Measurements from ENCODE around the gene AIFM3.

Gene AIFM3

GRCh38 chr22:20963201-20964052 lies 3.6 kb upstream of the AIFM3 start:
- no peak for DNase-seq (ENCODE audit: low read depth)
- no peak overlapping the region for H3K4me3 ChIP-seq (ENCODE audit: low read length)
- no peak for TF ChIP-seq CTCF (IDR thresholded peaks at IDR 0.05; ENCODE audit: insufficient read depth, low read depth, low read length, missing control alignments)

DNA sequence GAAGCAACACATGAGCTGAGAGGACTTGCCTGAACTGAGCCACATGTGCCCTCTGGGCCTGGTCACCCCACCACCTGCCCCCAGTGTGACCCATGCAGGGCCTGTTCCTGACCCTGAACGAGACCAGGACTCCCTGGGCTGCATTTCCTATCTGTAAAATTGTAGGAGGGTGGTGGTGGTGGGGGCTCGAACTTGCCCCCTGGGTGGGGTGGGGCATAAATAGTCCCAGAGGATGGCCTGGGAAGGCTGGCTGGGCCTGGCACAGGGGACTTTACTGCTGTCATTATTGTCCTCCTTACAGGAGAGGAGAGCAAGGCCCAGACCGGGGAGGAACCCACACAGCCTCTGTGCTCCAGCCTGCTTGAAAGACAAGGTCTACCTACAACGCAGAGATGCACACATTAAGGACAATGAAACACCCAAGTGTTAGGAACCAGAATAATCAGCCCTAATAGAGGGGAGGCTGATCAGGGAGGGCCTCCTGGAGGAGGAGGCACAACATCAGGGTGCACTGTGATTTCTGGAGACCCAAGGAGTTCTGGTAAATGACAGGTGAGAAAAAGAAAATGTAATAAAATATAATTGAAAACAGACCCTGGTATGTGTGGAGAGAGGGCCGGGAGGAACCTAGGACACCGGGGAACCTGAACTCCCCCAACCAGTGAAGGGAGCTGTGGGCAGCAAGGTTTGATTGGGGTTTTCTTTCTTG lies 2.8 kb upstream of the AIFM3 start:
- peak overlapping the region; percentile 29 for H3K4me3 ChIP-seq (ENCODE audit: low read length)
- DNase-seq (ENCODE audit: low read depth) = no peak
- no peak for TF ChIP-seq CTCF (IDR thresholded peaks at IDR 0.05; ENCODE audit: insufficient read depth, low read depth, low read length, missing control alignments)

DNA sequence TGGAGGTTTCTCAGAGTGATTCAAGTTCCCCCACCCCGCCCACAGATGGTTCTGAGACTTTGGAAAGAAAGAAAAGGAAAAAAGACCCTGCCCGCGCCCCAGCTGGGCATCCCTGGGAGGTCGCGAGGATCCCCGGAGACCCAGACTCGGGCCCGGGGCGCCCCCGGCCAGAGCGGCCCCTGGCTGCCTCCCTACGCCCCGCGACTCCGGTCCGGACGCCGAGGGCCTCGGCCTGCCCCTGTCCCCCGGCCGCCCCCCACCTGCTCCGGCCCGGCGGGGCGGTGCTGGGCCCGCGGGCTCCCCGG lies 2.3 kb upstream of the AIFM3 start:
- no peak for DNase-seq (ENCODE audit: low read depth)
- no peak for TF ChIP-seq CTCF (IDR thresholded peaks at IDR 0.05; ENCODE audit: insufficient read depth, low read depth, low read length, missing control alignments)
- peak overlapping the region; percentile 29 for H3K4me3 ChIP-seq (ENCODE audit: low read length)

GRCh38 chr22:20965104-20965887 lies 1.8 kb upstream of the AIFM3 start:
- no peak for TF ChIP-seq CTCF (IDR thresholded peaks at IDR 0.05; ENCODE audit: insufficient read depth, low read depth, low read length, missing control alignments)
- DNase-seq (ENCODE audit: low read depth) = no peak

DNA sequence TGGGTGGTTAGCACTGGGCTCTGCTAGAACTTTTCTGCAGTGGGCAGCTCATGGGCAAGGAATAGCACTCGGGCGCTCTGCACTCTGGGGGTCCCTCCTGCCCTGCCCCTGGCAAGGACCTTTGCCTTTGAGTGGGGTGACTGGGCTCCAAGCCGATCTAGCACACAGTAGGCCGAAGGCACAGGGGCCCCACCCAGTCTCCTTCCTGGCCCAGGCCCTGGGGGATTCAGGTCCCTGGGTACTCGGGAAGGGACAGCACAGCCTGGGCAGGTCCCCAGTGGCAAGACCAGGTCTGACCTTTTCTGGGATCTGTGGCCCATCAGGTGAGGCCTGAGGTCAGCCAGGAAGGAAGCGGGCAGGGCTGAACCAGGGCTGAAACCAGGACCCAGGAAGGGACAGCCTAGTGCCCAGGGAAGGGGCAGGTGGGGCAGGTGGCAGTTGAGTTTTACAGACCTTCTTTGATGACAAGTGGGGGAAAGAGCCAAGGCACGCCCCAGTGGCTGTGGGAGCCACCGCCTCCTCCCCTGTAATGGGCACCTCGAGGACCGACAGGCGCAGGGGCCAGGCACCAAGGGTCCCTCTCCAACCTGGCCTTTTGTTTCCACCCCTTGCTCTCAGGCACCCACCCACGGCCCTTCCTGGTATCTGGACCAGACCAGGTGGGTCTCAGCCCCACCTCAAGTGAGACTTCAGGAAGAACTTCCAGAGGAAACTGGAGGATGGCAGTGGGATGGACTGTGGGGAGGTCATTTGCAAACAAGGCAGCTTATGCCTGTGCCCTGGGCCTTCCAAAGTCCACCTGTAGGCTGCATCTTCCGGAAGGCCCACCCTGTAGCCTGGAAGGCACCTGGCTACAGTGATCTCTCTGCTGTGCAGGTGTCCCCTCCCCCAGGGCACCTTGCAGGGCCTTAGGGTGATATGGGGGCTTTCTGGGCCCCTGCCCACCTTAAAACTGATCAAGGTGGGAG lies 883 bp upstream of the AIFM3 start:
- DNase-seq (ENCODE audit: low read depth) = no peak
- H3K4me3 ChIP-seq (ENCODE audit: low read length) = no peak overlapping the region
- TF ChIP-seq CTCF (IDR thresholded peaks at IDR 0.05; ENCODE audit: insufficient read depth, low read depth, low read length, missing control alignments) = no peak

More at GRCh38 chr22:20965104-20965887, 1.8 kb upstream of the AIFM3 start:
- no peak overlapping the region for H3K4me3 ChIP-seq (ENCODE audit: low read length)

DNA sequence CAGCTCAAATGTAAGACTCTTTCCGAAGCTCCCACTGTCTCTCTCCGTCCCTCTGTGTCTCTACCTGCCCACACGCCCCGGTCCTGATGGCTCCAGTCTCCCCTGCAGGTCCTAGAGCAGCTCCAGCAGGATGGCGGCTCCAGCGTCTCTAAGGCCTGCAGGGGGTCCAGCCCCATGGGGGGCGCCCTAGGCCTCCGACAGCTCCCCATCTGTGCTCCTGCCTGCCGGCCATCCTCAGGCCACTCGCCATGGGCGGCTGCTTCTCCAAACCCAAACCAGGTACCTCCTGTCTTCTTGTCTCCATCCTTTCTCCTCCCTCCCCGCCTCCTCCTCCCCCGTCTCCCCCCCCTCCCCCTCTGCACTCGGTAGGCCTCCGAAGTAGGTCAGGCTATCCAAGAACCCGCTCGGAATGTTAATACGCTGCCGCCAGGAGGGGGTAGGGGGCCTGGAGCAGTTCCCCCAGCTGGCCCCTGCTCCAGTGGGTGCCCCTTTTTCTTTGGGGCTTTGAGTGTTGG lies 699 bp downstream of the AIFM3 start:
- H3K4me3 ChIP-seq (ENCODE audit: low read length) = no peak overlapping the region
- TF ChIP-seq CTCF (IDR thresholded peaks at IDR 0.05; ENCODE audit: insufficient read depth, low read depth, low read length, missing control alignments) = no peak
- DNase-seq (ENCODE audit: low read depth) = no peak
